Upper lobe of left lung (tissue), 4 donors: Measurements from ENCODE around the gene LRIG2.

Experiments
- EP300 ChIP-seq, 4 donors: sonication (generic); formaldehyde crosslinking; IDR thresholded peaks; one replicate each; pipeline ENCODE4 v1.5.1; 2017; ENCODE audit warnings: antibody characterized with exemption in 4 of 4, control low read depth in 2 of 4
- POLR2A ChIP-seq, 4 donors: fragments of 450-650 bp; IDR thresholded peaks; one replicate each; pipeline ENCODE4 v1.5.1; 2016 to 2017; ENCODE audit warnings: antibody characterized with exemption in 4 of 4, mild to moderate bottlenecking in 2 of 4
- POLR2AphosphoS5 ChIP-seq, 2 donors: sonication (generic); formaldehyde crosslinking; IDR thresholded peaks; one replicate each; pipeline ENCODE4 v1.5.1; 2017; ENCODE audit warnings: antibody characterized with exemption in 2 of 2
- TF ChIP-seq, protein P1 (sequence below), 6 experiments: fragments of 450-650 bp in 4 of 6; fragments of 200-600 bp in 2 of 6; sonication (generic) in 2 of 6; IDR thresholded peaks; one replicate each; pipeline ENCODE4 v1.5.1; 2016 to 2019; ENCODE audit warnings: antibody characterized with exemption in 6 of 6

DNA sequence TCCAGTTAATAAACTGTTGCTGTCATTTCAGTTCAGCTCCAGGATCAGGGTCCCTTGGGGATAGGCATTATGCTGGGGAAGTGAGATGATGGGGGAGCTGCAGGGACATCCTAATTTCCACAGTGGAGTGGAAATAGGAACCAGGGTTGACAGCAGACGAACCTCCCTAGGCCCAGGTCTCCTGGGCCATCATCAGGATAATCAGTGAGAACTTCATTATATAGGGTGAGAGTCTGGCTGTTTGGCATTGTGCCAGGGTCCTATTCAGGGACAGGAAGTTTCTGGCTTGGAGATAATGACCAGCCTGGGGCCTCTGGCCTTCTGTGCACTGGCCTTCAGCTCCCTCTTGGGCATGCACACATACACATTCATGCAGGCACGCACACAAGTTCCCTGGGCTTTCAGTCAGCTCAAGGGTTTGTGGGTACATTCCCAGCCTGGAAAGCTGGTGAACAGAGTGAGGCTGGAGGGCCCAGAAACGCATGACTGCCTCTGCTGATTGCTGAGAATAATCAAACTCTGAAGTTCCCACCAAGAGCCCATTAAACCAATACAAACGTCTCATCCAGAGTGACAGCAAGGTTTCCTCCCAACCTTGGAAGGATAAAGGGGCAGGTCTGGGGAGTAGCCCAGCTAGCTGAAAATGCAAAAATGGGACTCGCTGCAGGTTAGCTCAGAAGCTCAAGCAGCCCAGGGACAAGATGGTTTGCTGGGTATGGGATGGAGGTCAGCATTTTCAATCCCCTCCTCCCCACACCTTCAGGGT lies 13.9 kb upstream of the LRIG2 start:
- TF ChIP-seq POLR2AphosphoS5 (IDR thresholded peaks at IDR 0.05) = no peak
- TF ChIP-seq, protein P1, sequence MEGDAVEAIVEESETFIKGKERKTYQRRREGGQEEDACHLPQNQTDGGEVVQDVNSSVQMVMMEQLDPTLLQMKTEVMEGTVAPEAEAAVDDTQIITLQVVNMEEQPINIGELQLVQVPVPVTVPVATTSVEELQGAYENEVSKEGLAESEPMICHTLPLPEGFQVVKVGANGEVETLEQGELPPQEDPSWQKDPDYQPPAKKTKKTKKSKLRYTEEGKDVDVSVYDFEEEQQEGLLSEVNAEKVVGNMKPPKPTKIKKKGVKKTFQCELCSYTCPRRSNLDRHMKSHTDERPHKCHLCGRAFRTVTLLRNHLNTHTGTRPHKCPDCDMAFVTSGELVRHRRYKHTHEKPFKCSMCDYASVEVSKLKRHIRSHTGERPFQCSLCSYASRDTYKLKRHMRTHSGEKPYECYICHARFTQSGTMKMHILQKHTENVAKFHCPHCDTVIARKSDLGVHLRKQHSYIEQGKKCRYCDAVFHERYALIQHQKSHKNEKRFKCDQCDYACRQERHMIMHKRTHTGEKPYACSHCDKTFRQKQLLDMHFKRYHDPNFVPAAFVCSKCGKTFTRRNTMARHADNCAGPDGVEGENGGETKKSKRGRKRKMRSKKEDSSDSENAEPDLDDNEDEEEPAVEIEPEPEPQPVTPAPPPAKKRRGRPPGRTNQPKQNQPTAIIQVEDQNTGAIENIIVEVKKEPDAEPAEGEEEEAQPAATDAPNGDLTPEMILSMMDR (IDR thresholded peaks at IDR 0.05) = no peak
- no peak for TF ChIP-seq EP300 (IDR thresholded peaks at IDR 0.05)
- no peak for TF ChIP-seq POLR2A (IDR thresholded peaks at IDR 0.05)
